ENCODE data around the gene RNF17. TPM values are rescaled to one million over a fixed set of nuclear protein-coding genes. Genes with fewer than 3 reads are reported as not detected.

The RNF17 gene
- total and polyA plus RNA-seq, 2 donors (not counting 1 experiment from before 2014, with no cell fraction given): not detected

- Histone ChIP-seq H3K27me3 (ENCODE audit: control insufficient read depth, insufficient read depth, low read length) (no peaks in the 10 kb centered on the region), H3K4me1 (ENCODE audit: control insufficient read depth, extremely low read depth, insufficient read depth, low read length) (no peaks in the 10 kb centered on the region), H3K79me2 (ENCODE audit: control insufficient read depth, insufficient read depth, low read length) (no peaks in the 10 kb centered on the region), H3K9ac (ENCODE audit: insufficient read depth, low read length) (no peak overlapping the region), H3K4me3 (replicated peaks in 1 of 4; ENCODE audit: control extremely low read depth in 1 of 4, insufficient read depth in 1 of 4, low read depth in 3 of 4, low read length in 4 of 4) (no peak overlapping the region), H2AFZ (ENCODE audit: low read length) (no peak overlapping the region), H3K4me2 (ENCODE audit: extremely low read depth, insufficient read depth, low read length) (no peak overlapping the region), H4K20me1 (ENCODE audit: control insufficient read depth, extremely low read depth, insufficient read depth, low read length) (no peaks in the 10 kb centered on the region), H3K27ac (ENCODE audit: insufficient read depth, low read length) (no peak overlapping the region), H3K9me3 (ENCODE audit: control insufficient read depth, insufficient read depth, low read depth, low read length) (no peaks in the 10 kb centered on the region), H3K36me3 (ENCODE audit: control insufficient read depth, insufficient read depth, low read length) (no peaks in the 10 kb centered on the region)
- no peak for DNase-seq (ENCODE audit: low read depth in 2 of 2)
- TF ChIP-seq CTCF (conservative IDR thresholded peaks at IDR 0.05 in 1 of 2, IDR thresholded peaks at IDR 0.05 in 1 of 2; ENCODE audit: low read depth in 1 of 2, low read length in 2 of 2) (no peak), EZH2 (IDR thresholded peaks at IDR 0.05; ENCODE audit: low read length, missing control alignments) (no peak)
Observed at GRCh38 chr13:24858953-24859352, 95.0 kb downstream of the RNF17 start.

GRCh38 chr13:24860770-24861169 lies 96.8 kb downstream of the RNF17 start:
- H3K27ac ChIP-seq (ENCODE audit: insufficient read depth, low read length): no peak overlapping the region
- no peak for TF ChIP-seq EZH2 (IDR thresholded peaks at IDR 0.05; ENCODE audit: low read length, missing control alignments)
- no peak for TF ChIP-seq CTCF (conservative IDR thresholded peaks at IDR 0.05 in 1 of 2, IDR thresholded peaks at IDR 0.05 in 1 of 2; ENCODE audit: low read depth in 1 of 2, low read length in 2 of 2)
- H3K4me2 ChIP-seq (ENCODE audit: extremely low read depth, insufficient read depth, low read length): no peak overlapping the region
- no peaks in the 10 kb centered on the region for H3K36me3 ChIP-seq (ENCODE audit: control insufficient read depth, insufficient read depth, low read length)
- H3K9me3 ChIP-seq (ENCODE audit: control insufficient read depth, insufficient read depth, low read depth, low read length): no peaks in the 10 kb centered on the region
- H3K79me2 ChIP-seq (ENCODE audit: control insufficient read depth, insufficient read depth, low read length): no peaks in the 10 kb centered on the region
- H3K9ac ChIP-seq (ENCODE audit: insufficient read depth, low read length): no peak overlapping the region
- DNase-seq (ENCODE audit: low read depth in 2 of 2): no peak
- H4K20me1 ChIP-seq (ENCODE audit: control insufficient read depth, extremely low read depth, insufficient read depth, low read length): no peaks in the 10 kb centered on the region
- no peak overlapping the region for H3K4me3 ChIP-seq (replicated peaks in 1 of 4; ENCODE audit: control extremely low read depth in 1 of 4, insufficient read depth in 1 of 4, low read depth in 3 of 4, low read length in 4 of 4)
- H3K4me1 ChIP-seq (ENCODE audit: control insufficient read depth, extremely low read depth, insufficient read depth, low read length): no peaks in the 10 kb centered on the region
- no peaks in the 10 kb centered on the region for H3K27me3 ChIP-seq (ENCODE audit: control insufficient read depth, insufficient read depth, low read length)
- H2AFZ ChIP-seq (ENCODE audit: low read length): no peak overlapping the region

- Histone ChIP-seq H3K9ac (ENCODE audit: insufficient read depth, low read length) (no peak overlapping the region), H3K27me3 (ENCODE audit: control insufficient read depth, insufficient read depth, low read length) (no peaks in the 10 kb centered on the region), H2AFZ (ENCODE audit: low read length) (no peak overlapping the region), H3K4me3 (replicated peaks in 1 of 4; ENCODE audit: control extremely low read depth in 1 of 4, insufficient read depth in 1 of 4, low read depth in 3 of 4, low read length in 4 of 4) (no peak overlapping the region), H3K9me3 (ENCODE audit: control insufficient read depth, insufficient read depth, low read depth, low read length) (no peaks in the 10 kb centered on the region), H3K4me2 (ENCODE audit: extremely low read depth, insufficient read depth, low read length) (no peak overlapping the region), H3K4me1 (ENCODE audit: control insufficient read depth, extremely low read depth, insufficient read depth, low read length) (no peaks in the 10 kb centered on the region), H3K79me2 (ENCODE audit: control insufficient read depth, insufficient read depth, low read length) (no peaks in the 10 kb centered on the region), H3K27ac (ENCODE audit: insufficient read depth, low read length) (no peak overlapping the region), H3K36me3 (ENCODE audit: control insufficient read depth, insufficient read depth, low read length) (no peaks in the 10 kb centered on the region), H4K20me1 (ENCODE audit: control insufficient read depth, extremely low read depth, insufficient read depth, low read length) (no peaks in the 10 kb centered on the region)
- TF ChIP-seq CTCF (conservative IDR thresholded peaks at IDR 0.05 in 1 of 2, IDR thresholded peaks at IDR 0.05 in 1 of 2; ENCODE audit: low read depth in 1 of 2, low read length in 2 of 2): no peak
- TF ChIP-seq EZH2 (IDR thresholded peaks at IDR 0.05; ENCODE audit: low read length, missing control alignments): no peak
- no peak for DNase-seq (ENCODE audit: low read depth in 2 of 2)
Observed at GRCh38 chr13:24861617-24862362, 97.8 kb downstream of the RNF17 start.
